HG02943 (cell line): ENCODE measurements around the gene GLDC.
A peak's percentile ranks its signal among the peaks of the same experiment; 100 is the strongest.

ENCODE experiments used
- ATAC-seq: cut with Tn5 transposase; IDR thresholded peaks from one replicate; pipeline ENCODE4 v1.9.1; 2021; ENCODE audit warnings: mild to moderate bottlenecking, low read depth, moderate library complexity; ENCODE audit not compliant: unreplicated experiment

The GLDC gene

GRCh38 chr9:6665628-6666027 lies 20.1 kb upstream of the GLDC start:
- ATAC-seq, result no peak

GRCh38 chr9:6664204-6664680 lies 18.7 kb upstream of the GLDC start:
- ATAC-seq, result no peak

GRCh38 chr9:6660512-6660911 lies 15.0 kb upstream of the GLDC start:
- ATAC-seq, result no peak

- no peak for ATAC-seq
These were observed 13.3 kb upstream of the GLDC start for GRCh38 chr9:6658628-6659353.

- no peak for ATAC-seq
These were observed 11.2 kb upstream of the GLDC start for GRCh38 chr9:6656614-6657300.

- peak; percentile 75 for ATAC-seq
These were observed 9.5 kb upstream of the GLDC start for GRCh38 chr9:6655036-6655435.

GRCh38 chr9:6646293-6646636 lies 736 bp upstream of the GLDC start:
- no peak for ATAC-seq

- ATAC-seq, result peak; percentile 40
These were observed 499 bp downstream of the GLDC start for GRCh38 chr9:6645105-6645354.

GRCh38 chr9:6644346-6645104 lies 1.0 kb downstream of the GLDC start:
- ATAC-seq, result no peak

GRCh38 chr9:6641961-6642360 lies 3.6 kb downstream of the GLDC start:
- no peak for ATAC-seq

- ATAC-seq, result no peak
These were observed 4.0 kb downstream of the GLDC start for GRCh38 chr9:6641561-6641960.

- no peak for ATAC-seq
These were observed 4.5 kb downstream of the GLDC start for GRCh38 chr9:6641056-6641455.

GRCh38 chr9:6640268-6641051 lies 5.1 kb downstream of the GLDC start:
- ATAC-seq, result no peak

- no peak for ATAC-seq
These were observed 5.9 kb downstream of the GLDC start for GRCh38 chr9:6639622-6640021.

- ATAC-seq, result no peak
These were observed 11.1 kb downstream of the GLDC start for GRCh38 chr9:6634444-6634843.

- ATAC-seq, result no peak
These were observed 12.2 kb downstream of the GLDC start for GRCh38 chr9:6633378-6633777.

- ATAC-seq, result peak; percentile 87
These were observed 12.9 kb downstream of the GLDC start for GRCh38 chr9:6632516-6633183.

GRCh38 chr9:6631207-6631512 lies 14.4 kb downstream of the GLDC start:
- ATAC-seq, result peak; percentile 6

- peak; percentile 58 for ATAC-seq
These were observed 14.9 kb downstream of the GLDC start for GRCh38 chr9:6630502-6631206.

- no peak for ATAC-seq
These were observed 16.8 kb downstream of the GLDC start for GRCh38 chr9:6628704-6629103.
